Cardiac septum (tissue), 1 donor: Measurements from ENCODE around the gene TWIST1. TPM values are rescaled to one million over a fixed set of nuclear protein-coding genes. Genes with fewer than 3 reads are reported as not detected.

Source experiments
- DNase-seq: peaks from one replicate; pipeline ENCODE4 v3.0.0-alpha.2; 2020; ENCODE audit warnings: low spot score
- intact Hi-C: fragments of 100-400 bp; cut with DNase I; formaldehyde crosslinking; loops from one replicate; pipeline ENCODE4 v1.14.0; 2022
- long read RNA-seq: library from polyadenylated mRNA; unstranded; transcript quantifications from one replicate; pipeline ENCODE4 v2.0.0, GENCODE V29; 2021
- total RNA-seq: library from RNA; stranded (reverse); fragmentation: NEBNext Ultra II Directional; extraction: Animal tissue kit (Norgen Biotek cat#: 25700); gene quantifications from one replicate; pipeline ENCODE4 v1.2.1, GENCODE V29; 2021
- donor health status: DM: no; HTN: no; CAD: no.

TWIST1 gene
- total RNA-seq = 1.2 TPM
- long read RNA-seq = 0 reads

DNA sequence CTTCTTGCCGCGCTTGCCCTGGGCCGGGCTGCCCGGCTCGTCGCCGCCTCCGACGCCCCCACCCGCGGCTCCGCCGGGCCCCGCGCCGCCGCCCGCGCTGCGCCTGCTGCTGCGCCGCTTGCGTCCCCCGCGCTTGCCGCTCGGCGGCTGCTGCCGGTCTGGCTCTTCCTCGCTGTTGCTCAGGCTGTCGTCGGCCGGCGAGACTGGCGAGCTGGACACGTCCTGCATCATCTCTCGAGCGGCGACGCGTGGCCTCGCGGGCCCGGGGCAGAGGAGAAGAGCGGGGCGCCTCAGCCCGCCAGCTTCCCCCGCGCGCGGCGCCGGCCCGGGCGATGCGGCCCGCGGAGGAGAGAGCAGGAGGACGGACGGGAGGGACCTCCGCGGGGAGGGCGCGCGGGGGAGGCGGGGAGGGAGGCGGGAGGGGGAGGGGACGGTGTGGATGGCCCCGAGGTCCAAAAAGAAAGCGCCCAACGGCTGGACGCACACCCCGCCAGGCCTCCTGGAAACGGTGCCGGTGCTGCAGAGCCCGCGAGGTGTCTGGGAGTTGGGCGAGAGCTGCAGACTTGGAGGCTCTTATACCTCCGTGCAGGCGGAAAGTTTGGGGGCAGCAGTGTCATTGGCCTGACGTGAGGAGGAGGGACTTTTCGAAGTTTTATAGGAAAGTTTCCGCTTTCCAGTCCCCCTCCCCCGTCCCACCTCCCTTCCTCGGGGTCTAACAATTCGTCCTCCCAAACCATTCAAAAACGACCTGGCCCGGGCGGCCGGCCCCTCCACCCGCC, at the start of gene TWIST1:
Gene TWIST1 (minus strand): TSS at position 546 of the 779 bp plus-strand sequence. CDS start 315 bp downstream, at position 231.
- DNase-seq = no peak
- intact Hi-C loops = no loop called here

DNA sequence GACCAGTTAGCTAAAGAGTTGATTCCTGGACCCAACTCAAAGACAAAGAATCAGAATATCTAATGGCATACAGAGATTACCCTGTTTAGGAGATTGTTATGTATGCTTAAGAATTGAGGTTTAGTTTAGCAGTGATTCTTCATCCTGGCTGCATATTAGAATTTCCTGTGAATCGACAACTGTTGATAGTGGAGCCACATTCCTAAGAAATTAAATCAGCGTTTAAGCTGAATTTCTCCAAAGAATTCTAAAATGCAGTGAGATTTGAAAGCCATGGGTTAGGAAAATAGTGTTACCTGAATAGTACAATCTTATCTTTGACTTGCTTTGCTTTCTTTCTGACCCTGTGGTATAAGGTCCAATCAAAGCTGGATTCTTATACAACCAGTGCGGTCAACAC, 44.2 kb upstream of the TWIST1 start:
- DNase-seq = no peak
- intact Hi-C loops = no loop called here

DNA sequence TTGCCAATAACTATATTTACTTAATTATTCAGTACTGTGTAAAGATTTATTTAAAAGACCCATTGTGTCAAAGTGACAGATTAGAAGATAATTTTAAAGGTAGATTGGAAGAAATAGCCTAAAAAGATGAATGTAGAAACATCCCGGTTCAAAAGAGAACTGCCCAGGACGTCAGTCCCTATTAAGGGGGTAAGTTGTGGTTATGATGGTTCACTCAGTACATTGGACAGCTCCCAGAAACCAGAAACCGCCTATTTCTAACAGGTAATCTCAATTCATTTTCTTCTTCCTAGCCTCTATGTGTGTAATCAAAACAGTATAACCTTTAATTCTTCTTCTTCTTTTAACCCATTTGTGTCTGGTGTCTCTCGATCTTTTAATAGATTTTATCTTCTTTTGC, 29.3 kb upstream of the TWIST1 start:
- DNase-seq = no peak
- intact Hi-C loops = no loop called here

GRCh38 chr7:19145434-19146115, 28.1 kb upstream of the TWIST1 start:
- intact Hi-C loops = no loop called here
- DNase-seq = no peak

DNA sequence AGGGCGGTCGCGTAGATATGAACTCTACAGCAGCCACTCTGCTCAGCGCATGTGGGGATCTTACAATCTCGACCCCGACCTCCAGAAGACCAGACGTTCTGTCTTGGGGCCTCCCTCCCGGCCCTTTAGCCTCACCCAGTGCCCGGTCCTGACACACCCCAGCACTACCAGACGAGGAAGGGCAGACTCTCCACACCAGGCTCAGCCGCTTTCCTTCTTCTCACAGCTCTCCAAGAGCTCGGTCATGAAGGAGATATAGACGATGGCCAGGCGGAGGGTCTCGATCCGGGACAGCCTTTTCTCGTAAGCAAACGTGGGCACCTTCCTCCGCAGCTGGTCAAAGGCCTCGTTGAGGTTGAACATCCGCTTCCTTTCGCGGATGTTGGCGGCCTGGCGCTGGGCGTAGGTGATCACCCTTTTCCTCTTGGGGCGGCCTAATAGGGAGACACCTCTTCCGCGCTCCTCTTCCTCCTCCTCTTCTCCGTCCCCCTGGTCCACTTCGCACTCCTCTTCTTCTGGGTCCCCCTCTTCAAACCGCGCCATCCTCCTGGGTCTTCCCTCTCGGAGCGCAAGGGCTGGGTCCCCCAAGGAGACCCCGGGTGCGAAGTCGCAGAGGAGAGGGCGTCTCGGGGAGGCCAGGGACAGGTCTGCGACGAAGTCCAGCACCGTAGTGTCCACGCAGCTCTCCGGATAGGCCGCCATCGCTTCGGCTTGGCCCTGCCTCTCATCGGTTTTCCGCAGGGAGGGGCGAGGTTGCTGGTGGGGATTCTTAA, 27.4 kb upstream of the TWIST1 start, which contains the start of gene FERD3L:
Gene FERD3L (minus strand): TSS at position 761 of the 773 bp plus-strand sequence. CDS start 59 bp downstream, at position 702.
- no peak for DNase-seq
- intact Hi-C loops = no loop called here

DNA sequence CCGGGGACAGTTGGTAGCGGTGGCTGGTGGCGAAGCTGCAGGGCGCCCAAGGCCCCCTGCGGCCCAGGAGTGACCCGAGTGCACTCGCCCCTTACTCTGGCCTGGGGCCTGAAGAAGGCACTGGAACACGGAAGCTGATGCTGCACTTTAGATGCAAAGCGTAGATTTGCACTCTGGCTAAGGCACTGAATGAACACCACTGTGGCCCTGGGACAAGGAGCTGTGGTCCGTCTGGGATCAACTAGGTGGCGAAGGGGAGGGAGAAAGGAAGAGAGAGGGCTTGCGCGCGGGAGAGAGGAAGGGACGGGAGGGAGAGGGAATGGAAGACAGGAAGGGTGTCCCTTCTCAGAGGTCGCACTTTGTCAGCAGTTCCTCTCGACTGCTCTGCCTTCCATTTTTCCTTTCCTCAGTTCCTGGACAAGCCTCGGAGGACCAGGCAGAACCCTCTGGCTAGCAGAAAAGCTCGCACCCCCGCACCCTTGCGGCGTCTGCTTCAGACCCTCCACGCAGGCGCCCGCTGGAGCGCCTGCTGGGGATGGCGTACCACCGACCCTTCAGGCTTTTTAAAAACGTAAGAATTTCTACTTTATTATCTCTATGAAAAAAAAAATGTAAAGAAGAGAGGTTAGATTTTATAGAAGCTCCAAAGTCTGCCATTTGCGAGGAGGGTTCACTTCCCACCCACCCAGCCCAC, 26.6 kb upstream of the TWIST1 start:
- DNase-seq = no peak
- intact Hi-C loops = no loop called here

DNA sequence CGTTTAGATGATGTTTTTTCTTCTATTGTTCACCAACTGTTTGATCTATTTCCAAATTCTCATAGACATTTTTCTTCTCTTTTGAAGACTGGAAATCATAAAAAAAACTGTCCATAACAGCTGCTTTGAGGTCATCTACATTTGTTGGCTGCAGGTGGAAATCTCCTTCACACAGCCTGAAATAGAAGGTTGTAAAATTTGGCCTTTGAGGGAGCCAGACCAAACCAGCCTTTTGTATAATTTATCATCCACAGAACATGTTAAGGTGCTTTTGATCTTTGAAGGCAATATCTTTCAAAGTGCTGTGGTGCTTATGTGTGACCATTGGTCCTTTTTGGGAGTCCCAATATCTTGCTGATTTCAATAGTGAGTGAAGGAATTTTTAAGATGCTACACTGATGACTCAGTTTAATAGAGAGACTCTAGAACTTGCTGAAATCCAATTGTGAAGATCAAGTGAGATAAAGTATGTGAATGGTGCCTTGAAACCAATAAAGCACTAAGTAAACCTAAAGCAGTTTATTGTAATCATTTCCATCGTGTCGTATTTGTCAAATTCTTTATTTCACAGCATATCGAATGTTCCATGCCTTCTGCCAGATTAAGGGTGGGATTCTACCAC, 22.4 kb upstream of the TWIST1 start:
- no peak for DNase-seq
- intact Hi-C loops = no loop called here

DNA sequence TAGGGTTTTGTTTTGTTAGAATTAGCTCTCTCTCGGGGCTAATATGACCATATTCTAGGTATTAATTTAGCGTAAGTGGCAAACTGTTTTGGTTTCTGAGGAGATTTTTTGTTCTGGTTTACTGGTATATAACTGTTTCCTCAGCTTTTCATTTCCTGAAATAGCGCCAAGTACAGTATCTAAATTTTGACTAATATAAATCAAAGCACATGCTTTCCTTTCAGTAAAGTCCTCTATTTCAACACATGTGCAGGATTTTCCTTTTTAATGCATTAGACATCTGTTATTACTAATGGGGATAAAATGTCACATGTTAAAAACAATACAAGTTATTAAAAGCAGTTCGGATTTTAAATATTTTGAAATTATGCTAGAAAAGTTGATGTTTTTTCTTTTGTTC, 16.4 kb upstream of the TWIST1 start:
- DNase-seq = no peak
- intact Hi-C loops = no loop called here

- no peak for DNase-seq
- intact Hi-C loops = no loop called here
Measured at GRCh38 chr7:19133390-19133789, 16.0 kb upstream of the TWIST1 start.

GRCh38 chr7:19128856-19129255, 11.4 kb upstream of the TWIST1 start:
- intact Hi-C loops = no loop called here

GRCh38 chr7:19121977-19122588, 4.6 kb upstream of the TWIST1 start:
- intact Hi-C loops = no loop called here
- no peak for DNase-seq

More at GRCh38 chr7:19128856-19129255, 11.4 kb upstream of the TWIST1 start:
- DNase-seq = no peak

DNA sequence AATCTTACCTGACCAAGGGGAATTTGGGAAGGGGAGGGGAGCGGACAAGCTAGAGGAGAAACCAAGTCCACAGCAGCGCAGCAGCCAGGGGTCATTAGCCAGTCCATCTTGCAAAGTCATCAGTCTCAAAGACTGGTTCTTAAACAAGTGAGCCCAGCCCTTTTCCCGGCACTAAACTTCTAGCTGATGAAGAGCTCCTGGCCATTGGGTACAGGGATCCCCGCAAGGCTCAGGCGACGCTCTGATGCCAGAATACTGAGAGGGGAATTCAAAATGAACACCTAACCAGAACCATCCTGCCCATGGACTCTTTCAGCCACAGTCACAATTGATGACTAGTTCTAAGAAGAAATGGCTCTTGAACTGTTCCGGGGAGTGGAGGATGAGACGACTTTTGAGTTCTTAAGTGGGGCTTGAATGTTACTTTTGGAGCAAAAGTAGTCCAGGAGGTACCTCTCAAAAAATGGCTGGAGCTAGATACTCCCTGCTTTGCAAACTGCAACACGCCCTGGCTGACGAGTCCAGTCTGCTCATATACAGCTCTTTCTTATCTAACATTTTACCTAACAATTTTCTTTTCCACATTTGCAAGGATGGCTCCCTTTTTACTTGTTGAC, 2.5 kb upstream of the TWIST1 start:
- no peak for DNase-seq
- intact Hi-C loops = no loop called here

DNA sequence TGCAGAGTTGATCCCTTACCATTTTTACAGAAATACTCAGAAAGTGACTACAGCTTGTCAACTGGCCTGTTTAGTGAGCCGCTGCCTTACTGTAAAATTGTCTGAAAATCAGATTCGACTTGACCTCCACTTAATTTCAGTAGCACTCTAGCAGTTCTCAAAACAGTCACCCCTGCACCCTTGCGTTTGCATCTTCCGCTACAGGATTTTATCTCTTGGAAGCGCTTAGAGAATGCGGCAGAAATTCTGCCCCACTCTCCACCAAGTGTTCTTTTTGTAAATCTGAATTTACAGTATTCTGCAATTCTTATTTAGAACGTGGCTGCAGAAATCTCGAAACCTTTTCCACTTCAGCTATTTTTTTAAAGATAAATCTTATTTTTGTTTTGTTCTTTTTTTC, 1.9 kb upstream of the TWIST1 start:
- no peak for DNase-seq
- intact Hi-C loops = no loop called here

- no peak for DNase-seq
- intact Hi-C loops = no loop called here
Measured at GRCh38 chr7:19118636-19119371, 1.4 kb upstream of the TWIST1 start.

GRCh38 chr7:19117870-19118608, 603 bp upstream of the TWIST1 start:
- DNase-seq = no peak
- intact Hi-C loops = no loop called here

DNA sequence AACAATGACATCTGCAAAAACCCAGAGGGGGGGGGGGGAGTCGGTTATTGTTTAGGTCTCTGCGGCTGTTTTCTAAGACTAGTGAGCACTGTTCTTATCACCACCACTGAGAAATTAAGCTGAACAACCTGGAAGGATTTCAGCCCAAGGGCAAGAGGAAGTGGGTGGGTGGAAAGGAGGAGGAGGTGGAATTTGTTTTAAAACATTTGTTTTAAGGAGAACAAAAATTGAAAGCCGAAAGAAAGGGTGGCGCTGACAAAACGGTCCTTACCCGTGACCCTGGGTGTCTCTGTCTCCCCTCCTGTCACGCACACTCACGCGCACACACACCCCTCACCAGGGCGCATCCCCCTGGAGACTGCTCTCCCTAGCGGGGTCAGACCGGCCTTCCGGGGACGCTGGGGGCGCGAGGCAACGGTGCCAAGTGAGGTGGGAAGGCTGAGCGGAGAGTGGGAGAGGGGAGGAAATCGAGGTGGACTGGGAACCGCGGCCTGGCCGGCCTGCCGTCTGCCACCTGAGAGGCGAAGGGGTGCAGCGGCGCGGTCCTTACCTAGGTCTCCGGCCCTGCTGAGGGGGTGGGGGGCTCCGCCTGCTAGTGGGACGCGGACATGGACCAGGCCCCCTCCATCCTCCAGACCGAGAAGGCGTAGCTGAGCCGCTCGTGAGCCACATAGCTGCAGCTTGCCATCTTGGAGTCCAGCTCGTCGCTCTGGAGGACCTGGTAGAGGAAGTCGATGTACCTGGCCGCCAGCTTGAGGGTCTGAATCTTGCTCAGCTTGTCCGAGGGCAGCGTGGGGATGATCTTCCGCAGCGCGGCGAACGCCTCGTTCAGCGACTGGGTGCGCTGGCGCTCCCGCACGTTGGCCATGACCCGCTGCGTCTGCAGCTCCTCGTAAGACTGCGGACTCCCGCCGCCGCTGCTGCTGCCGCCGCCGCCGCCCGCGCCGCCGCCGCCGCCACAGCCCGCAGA, 1.0 kb downstream of the TWIST1 start:
- DNase-seq = no peak
- intact Hi-C loops = no loop called here
